PC-3 (cell line): ENCODE results near the gene GCH1. TPM values are rescaled to one million over a fixed set of nuclear protein-coding genes. Genes with fewer than 3 reads are reported as not detected.

ENCODE experiments used
- ATAC-seq: fragments of 200-7000 bp; cut with Tn5 transposase; 2 replicates; pipeline ENCODE4 v1.9.1; 2020; ENCODE audit warnings: mild to moderate bottlenecking, moderate library complexity
- BruUV-seq: library from RNA; stranded (reverse); fragments of 400-500 nt; replicated peaks from 2 replicates; lab custom pipeline; 2021; lab: Mats Ljungman, UMichigan
- CTCF ChIA-PET: fragments of 300-600 bp; sonication (Branson Sonifier 250); formaldehyde crosslinking; loops from one replicate; lab custom pipeline; 2022; ENCODE audit warnings: antibody characterized with exemption; lab: Charles Lee
- POLR2A ChIA-PET: fragments of 300-600 bp; sonication (Branson Sonifier 250); formaldehyde crosslinking; loops from one replicate; lab custom pipeline; 2022; ENCODE audit warnings: antibody characterized with exemption; ENCODE audit not compliant: unreplicated experiment; lab: Charles Lee
- DNase-seq: peaks from one replicate; pipeline ENCODE4 v3.0.0-alpha.2; 2015
- H2AFZ ChIP-seq: fragments of 300-600 bp; sonication (generic); 2 replicates; pipeline ENCODE4 v1.6.0; 2016; ENCODE audit warnings: antibody characterized with exemption, low read length
- H3F3A ChIP-seq: fragments of 300-600 bp; sonication (generic); one replicate; pipeline ENCODE4 v1.6.0; 2017; ENCODE audit warnings: antibody characterized with exemption, low read length, control low read depth, mild to moderate bottlenecking; ENCODE audit not compliant: unreplicated experiment
- H3K27ac ChIP-seq: fragments of 300-600 bp; sonication (generic); 2 replicates; pipeline ENCODE4 v1.5.1; 2016; ENCODE audit warnings: mild to moderate bottlenecking, low read length
- H3K27me3 ChIP-seq: fragments of 300-600 bp; sonication (generic); 2 replicates; pipeline ENCODE4 v1.6.1; 2016; ENCODE audit warnings: low read length, mixed read lengths
- H3K36me3 ChIP-seq: fragments of 300-600 bp; sonication (generic); 2 replicates; pipeline ENCODE4 v1.6.1; 2016; ENCODE audit warnings: low read depth, mixed run types, low read length, mixed read lengths
- H3K4me1 ChIP-seq: fragments of 300-600 bp; sonication (generic); 2 replicates; pipeline ENCODE4 v1.5.1; 2016; ENCODE audit warnings: low read length; ENCODE audit not compliant: insufficient read depth
- H3K4me2 ChIP-seq: fragments of 300-600 bp; sonication (generic); 2 replicates; pipeline ENCODE4 v1.6.0; 2016; ENCODE audit warnings: low read length
- H3K4me3 ChIP-seq: fragments of 300-600 bp; sonication (generic); 2 replicates; pipeline ENCODE4 v1.5.1; 2016; ENCODE audit warnings: mild to moderate bottlenecking, low read length, mixed read lengths
- H3K79me2 ChIP-seq: fragments of 300-600 bp; sonication (generic); 2 replicates; pipeline ENCODE4 v1.6.1; 2017; ENCODE audit warnings: low read length, mixed read lengths
- H3K9ac ChIP-seq: fragments of 300-600 bp; sonication (generic); 2 replicates; pipeline ENCODE4 v1.6.0; 2016; ENCODE audit warnings: mild to moderate bottlenecking, low read length
- H3K9me2 ChIP-seq: fragments of 300-600 bp; sonication (generic); replicated peaks from 2 replicates; pipeline ENCODE4 v1.6.1; 2016; ENCODE audit warnings: mixed run types, low read length, mixed read lengths
- H3K9me3 ChIP-seq: fragments of 300-600 bp; sonication (generic); 2 replicates; pipeline ENCODE4 v1.6.1; 2016; ENCODE audit warnings: low read length, mixed read lengths
- H4K20me1 ChIP-seq: fragments of 300-600 bp; sonication (generic); 2 replicates; pipeline ENCODE4 v1.6.1; 2016; ENCODE audit warnings: low read length, mixed read lengths
- CTCF ChIP-seq: fragments of 300-600 bp; sonication (generic); conservative IDR thresholded peaks from 2 replicates; pipeline ENCODE4 v1.5.1; 2017; ENCODE audit warnings: antibody characterized with exemption, low read depth, mild to moderate bottlenecking, low read length
- EZH2 ChIP-seq: fragments of 300-600 bp; sonication (generic); IDR thresholded peaks from one replicate; pipeline ENCODE4 v1.6.1; 2017; ENCODE audit warnings: antibody characterized with exemption, mild to moderate bottlenecking, low read length; ENCODE audit not compliant: unreplicated experiment
- EZH2phosphoT487 ChIP-seq: fragments of 300-600 bp; sonication (generic); IDR thresholded peaks from 2 replicates; pipeline ENCODE4 v1.6.1; 2018; ENCODE audit warnings: mild to moderate bottlenecking, antibody characterized with exemption, low read length, borderline replicate concordance
- intact Hi-C: fragments of 100-400 bp; cut with micrococcal nuclease; formaldehyde crosslinking; loops from 2 replicates; pipeline ENCODE4 v1.9.0; 2023
- total RNA-seq: library from RNA; depleted of rRNA; stranded (reverse); fragments of >200 nt; gene quantifications from 2 replicates; pipeline ENCODE4 v1.2.3, GENCODE V29; 2014

The GCH1 gene
- total RNA-seq, 1 experiment from 2014 or later, result 26.6 TPM

GRCh38 chr14:54936816-54937215 lies 34.2 kb upstream of the GCH1 start:
- no peak overlapping the region for H3K27ac ChIP-seq
- H3K4me1 ChIP-seq, result no peaks in the 10 kb centered on the region
- CTCF ChIA-PET, result interaction anchor here (0.7 kb wide), 1 partner anchor 67 kb away, joined by 3 read pairs; no protein-coding TSS in a partner anchor
- DNase-seq (no peak), ATAC-seq (no peak)
- H3K27me3 ChIP-seq, result no peaks in the 10 kb centered on the region
- no peaks in the 10 kb centered on the region for H4K20me1 ChIP-seq
- intact Hi-C loops, result no loop called here
- no peak overlapping the region for H3K4me3 ChIP-seq
- H3K9me3 ChIP-seq, result no peaks in the 10 kb centered on the region
- BruUV-seq, result no TSS peak
- POLR2A ChIA-PET, result no interaction called here
- no peaks in the 10 kb centered on the region for H3K79me2 ChIP-seq
- H3F3A ChIP-seq, result peaks cover 4% of the 10 kb centered on the region
- H3K9me2 ChIP-seq, result no peaks in the 10 kb centered on the region
- H3K36me3 ChIP-seq, result peaks cover 23% of the 10 kb centered on the region; the same call in 1 of the 2 replicates
- TF ChIP-seq EZH2phosphoT487 (no peak), EZH2 (no peak), CTCF (no peak)
- no peak overlapping the region for H3K4me2 ChIP-seq
- no peak overlapping the region for H3K9ac ChIP-seq
- no peak overlapping the region for H2AFZ ChIP-seq

GRCh38 chr14:54935958-54936357 lies 33.3 kb upstream of the GCH1 start:
- POLR2A ChIA-PET, result no interaction called here
- Histone ChIP-seq H3K9me2 (no peaks in the 10 kb centered on the region), H3K4me1 (no peaks in the 10 kb centered on the region), H3K27ac (no peak overlapping the region), H3F3A (peaks cover 4% of the 10 kb centered on the region), H3K4me2 (no peak overlapping the region), H2AFZ (no peak overlapping the region), H3K9ac (no peak overlapping the region), H3K9me3 (no peaks in the 10 kb centered on the region), H3K27me3 (no peaks in the 10 kb centered on the region), H3K36me3 (peaks cover 19% of the 10 kb centered on the region; the same call in 1 of the 2 replicates), H4K20me1 (no peaks in the 10 kb centered on the region), H3K79me2 (no peaks in the 10 kb centered on the region), H3K4me3 (no peak overlapping the region)
- DNase-seq (no peak), ATAC-seq (no peak)
- BruUV-seq, result no TSS peak
- intact Hi-C loops, result no loop called here
- TF ChIP-seq CTCF, result no peak
- TF ChIP-seq EZH2, result no peak
- CTCF ChIA-PET, result no interaction called here

- DNase-seq, result no peak
- H3K9ac ChIP-seq, result no peak overlapping the region
- ChIA-PET CTCF (no interaction called here), POLR2A (no interaction called here)
- H3K36me3 ChIP-seq, result peaks cover 12% of the 10 kb centered on the region; the same call in 1 of the 2 replicates
- no peaks in the 10 kb centered on the region for H3K79me2 ChIP-seq
- no peaks in the 10 kb centered on the region for H3K4me1 ChIP-seq
- H3K4me3 ChIP-seq, result no peak overlapping the region
- no peak overlapping the region for H3K27ac ChIP-seq
- H3K9me3 ChIP-seq, result no peaks in the 10 kb centered on the region
- intact Hi-C loops, result no loop called here
- no peaks in the 10 kb centered on the region for H3K9me2 ChIP-seq
- H4K20me1 ChIP-seq, result no peaks in the 10 kb centered on the region
- no peak overlapping the region for H2AFZ ChIP-seq
- TF ChIP-seq EZH2phosphoT487, result no peak
- TF ChIP-seq CTCF, result no peak
- TF ChIP-seq EZH2, result no peak
- H3F3A ChIP-seq, result peaks cover 4% of the 10 kb centered on the region
- no peaks in the 10 kb centered on the region for H3K27me3 ChIP-seq
- no TSS peak for BruUV-seq
- no peak overlapping the region for H3K4me2 ChIP-seq
- ATAC-seq, result no peak
Measured at GRCh38 chr14:54935100-54935499, 32.5 kb upstream of the GCH1 start.
